Epithelial cell of prostate (primary cell): ENCODE results near the gene RNPS1.

Experiments
- DNase-seq: peaks from one replicate; pipeline ENCODE4 v3.0.0-alpha.2; 2011; ENCODE audit warnings: low read depth, low spot score
- H3K27ac ChIP-seq: fragments of 450-650 bp; 2 replicates; pipeline ENCODE4 v1.5.1; 2017; ENCODE audit warnings: mild to moderate bottlenecking

RNPS1 gene

DNA sequence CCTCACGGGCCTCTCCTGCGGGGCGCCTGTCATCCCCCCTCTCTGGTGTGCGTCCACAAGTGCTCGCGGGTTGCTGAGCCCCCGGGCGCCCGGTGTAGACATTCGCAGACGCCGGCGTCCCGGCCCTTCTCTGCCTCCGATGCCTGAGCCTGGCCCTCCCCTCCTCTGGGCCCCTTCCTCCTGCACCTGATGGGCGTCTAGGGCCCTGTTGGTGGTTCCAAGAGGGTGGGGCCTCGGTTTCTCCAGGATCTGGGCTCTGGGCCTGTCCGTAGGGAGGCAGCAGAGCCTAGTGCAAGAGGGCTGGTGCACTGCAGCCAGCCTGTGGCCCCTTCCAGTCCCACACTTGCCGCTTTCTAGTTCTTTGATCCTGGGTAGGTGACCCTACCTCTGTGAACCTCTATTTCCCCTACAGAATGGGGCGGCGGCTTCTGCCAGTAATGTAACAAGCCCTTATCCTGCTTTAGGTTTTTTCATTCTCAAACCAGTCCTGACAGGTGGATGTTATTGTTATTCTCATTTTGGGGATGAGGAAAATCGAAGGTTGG lies 43.9 kb downstream of the RNPS1 start:
- DNase-seq, result no peak
- H3K27ac ChIP-seq, result peak overlapping the region; percentile 73

DNA sequence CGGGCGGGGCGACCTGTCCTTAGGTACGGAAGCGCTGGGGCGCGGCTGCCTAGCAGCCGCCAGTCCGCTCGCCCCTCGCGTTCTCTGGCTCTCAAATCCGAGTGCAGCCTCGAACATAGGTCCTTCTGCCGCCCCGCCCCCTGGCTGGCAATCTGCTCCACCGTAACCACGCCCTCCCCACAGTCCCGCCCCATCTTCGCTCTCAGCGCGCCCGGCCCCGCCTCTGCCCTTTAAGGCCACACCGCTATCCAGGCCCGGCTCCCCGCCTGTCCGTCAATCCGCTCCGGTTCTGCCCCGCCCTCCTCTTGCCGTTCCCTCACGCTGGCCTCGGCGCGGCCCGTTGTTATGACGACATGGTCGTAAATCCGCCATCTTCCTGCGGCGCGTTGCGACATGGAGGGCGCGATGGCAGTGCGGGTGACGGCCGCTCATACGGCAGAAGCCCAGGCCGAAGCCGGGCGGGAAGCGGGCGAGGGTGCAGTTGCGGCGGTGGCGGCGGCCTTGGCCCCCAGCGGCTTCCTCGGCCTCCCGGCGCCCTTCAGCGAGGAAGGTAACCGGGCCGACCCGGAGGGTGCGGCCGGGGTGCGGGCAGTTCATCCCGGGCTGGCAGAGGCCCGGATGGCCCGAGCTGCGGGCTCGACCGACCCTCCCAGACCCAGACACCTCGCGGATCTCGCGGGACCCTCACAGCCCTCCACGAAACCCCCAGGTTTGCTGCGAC lies 44.5 kb downstream of the RNPS1 start, which contains the start of gene E4F1:
TSS of gene E4F1 (plus strand) at position 371 of the 721 bp plus-strand sequence. CDS start at position 394, 23 bp downstream.
- peak; percentile 97 for DNase-seq
- H3K27ac ChIP-seq, result peak within 1 kb of the TSS; percentile 73

DNA sequence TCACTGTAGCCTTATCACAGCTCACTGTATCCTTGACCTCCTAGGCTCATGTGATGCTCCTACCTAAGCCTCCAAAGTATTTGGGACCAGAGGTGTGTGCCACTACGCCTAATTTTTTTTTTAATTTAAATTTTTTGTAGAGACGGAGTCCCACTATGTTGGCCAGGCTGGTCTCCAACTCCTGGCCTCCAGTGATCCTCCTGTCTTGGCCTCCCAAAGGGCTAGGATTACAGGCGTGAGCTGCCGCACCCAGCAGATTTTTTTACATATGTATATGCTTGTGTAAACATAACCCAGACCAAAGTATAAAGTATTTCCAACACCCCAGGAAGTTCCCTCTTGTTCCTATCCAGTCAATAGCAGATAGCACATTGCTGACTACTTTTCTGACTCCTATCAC lies 51.6 kb downstream of the RNPS1 start:
- DNase-seq, result no peak
- H3K27ac ChIP-seq, result no peak overlapping the region

DNA sequence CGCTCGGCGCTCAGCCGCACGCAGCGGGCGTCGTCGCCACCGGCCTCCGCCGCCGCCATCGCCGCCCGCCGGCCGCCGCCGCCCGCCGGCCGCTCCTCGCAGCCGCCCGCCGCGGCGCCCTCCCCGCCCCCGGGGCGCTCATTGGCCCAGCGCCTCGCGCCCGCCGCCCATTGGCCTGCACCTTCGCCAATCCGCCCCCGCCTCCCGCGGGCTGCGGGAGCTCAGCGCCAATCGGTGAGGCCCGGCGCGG lies 53.3 kb downstream of the RNPS1 start, which contains the start of gene PGP:
TSS of gene PGP (minus strand) at position 122 of the 250 bp plus-strand sequence. CDS start at position 59, 63 bp downstream.
- no peak for DNase-seq
- peak within 1 kb of the TSS; percentile 82 for H3K27ac ChIP-seq

DNA sequence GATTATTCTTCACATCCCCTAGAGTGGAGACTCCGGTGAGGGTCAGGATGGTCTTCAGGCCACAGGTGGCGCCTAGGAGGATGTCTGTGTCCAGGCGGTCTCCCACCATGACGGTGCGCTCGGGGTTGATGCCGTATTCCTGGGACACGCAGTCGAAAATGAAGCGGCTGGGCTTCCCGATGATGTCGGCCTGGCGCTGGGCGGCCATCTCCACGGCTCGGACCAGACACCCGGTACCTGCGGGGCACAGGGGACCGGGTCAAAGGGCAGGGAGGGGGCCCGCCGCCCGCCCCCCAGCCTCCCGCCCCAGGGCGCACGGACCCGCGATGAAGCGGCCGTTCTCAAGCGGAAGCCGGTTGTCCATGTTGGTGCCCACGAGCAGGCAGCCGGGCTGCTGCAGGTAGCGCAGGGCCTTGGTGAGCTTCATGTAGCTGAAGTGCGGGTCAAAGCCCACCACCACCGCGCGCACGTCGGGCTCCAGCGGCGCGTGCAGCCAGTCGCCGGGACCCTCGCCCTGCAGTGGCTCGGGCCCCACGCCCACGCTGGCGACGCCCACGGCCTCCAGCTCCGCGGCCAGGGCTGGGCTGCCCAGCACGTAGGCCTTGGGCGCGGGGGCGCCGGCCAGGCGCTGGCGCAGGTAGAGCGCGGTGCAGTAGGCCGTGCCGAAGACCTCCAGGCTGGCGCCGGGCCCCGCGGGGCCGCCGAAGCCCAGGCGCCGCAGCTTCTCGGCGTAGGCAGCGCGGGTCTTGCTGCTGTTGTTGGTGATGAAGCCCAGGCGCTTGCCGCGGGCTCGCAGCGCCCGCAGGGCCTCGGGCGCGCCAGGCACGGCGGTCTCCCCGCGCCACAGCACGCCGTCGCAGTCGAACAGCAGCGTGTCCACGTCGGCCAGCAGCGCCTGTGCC lies 53.9 kb downstream of the RNPS1 start:
- no peak for DNase-seq
- peak overlapping the region; percentile 82 for H3K27ac ChIP-seq

DNA sequence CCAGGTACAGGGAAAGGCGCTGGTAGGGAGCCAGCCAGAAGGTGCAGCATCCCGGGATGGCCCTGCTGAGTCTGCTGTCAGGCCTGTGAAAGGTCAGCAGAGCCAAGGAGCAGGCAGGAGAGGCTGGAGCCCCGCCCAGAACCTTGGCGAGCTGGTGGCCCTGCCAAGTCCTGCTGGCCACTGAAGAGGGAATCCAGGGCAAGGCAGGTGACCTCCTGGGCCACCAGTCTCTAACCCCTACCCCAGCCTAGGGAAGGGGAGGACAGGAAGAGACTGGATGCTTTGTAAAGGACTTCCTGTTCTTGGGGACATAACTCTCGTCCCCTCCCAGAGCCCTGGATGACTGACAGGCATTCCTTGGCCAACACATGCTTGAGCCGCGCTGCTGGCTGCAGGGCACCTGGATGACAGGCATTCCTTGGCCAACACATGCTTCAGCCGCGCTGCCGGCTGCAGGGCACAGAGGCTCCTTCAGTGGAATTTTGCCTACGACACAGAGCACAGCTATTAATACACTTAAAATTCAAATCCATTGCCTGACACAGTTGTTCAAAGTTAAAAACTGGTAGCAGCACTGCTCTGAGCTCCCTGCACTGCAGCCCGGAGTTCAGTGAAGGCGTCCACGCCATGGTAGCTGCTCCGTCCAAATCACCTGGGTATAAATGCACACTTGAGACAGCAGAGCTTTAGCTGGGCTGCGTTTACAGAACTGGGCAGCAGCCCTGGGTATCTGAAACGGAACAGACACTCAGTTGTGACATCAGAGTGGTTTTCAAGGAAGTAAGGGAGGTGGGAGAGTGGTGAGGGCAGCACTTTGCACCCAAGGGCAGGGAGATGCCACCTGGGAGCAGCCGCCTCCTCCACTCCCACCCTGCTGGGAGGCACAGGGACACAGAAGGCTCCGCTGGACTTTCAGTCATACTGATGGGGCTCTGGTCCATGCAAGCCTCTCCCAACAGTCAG lies 55.3 kb downstream of the RNPS1 start:
- H3K27ac ChIP-seq, result peak overlapping the region; percentile 35
- no peak for DNase-seq

DNA sequence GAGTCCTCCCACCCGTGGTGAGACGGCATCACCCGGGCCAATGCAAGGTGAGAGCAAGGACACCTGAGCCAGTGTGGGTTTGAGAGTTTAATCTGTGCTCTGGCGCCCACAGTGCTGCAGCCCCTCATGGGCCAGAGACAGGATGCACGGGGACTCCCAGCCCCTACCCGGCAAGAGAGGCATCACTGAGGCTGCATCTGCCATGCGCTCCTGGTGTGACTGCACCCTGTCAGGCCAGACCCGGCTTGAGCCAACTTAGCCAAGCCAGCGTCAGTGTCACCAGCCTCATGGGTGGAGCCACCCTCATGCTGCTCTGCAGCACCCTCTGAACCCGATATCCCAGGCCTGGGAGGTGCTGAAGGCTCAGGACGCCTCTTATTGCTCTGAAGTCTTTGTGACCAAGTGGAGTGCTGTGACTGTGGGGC lies 56.0 kb downstream of the RNPS1 start:
- no peak for DNase-seq
- H3K27ac ChIP-seq, result peak overlapping the region; percentile 35

DNA sequence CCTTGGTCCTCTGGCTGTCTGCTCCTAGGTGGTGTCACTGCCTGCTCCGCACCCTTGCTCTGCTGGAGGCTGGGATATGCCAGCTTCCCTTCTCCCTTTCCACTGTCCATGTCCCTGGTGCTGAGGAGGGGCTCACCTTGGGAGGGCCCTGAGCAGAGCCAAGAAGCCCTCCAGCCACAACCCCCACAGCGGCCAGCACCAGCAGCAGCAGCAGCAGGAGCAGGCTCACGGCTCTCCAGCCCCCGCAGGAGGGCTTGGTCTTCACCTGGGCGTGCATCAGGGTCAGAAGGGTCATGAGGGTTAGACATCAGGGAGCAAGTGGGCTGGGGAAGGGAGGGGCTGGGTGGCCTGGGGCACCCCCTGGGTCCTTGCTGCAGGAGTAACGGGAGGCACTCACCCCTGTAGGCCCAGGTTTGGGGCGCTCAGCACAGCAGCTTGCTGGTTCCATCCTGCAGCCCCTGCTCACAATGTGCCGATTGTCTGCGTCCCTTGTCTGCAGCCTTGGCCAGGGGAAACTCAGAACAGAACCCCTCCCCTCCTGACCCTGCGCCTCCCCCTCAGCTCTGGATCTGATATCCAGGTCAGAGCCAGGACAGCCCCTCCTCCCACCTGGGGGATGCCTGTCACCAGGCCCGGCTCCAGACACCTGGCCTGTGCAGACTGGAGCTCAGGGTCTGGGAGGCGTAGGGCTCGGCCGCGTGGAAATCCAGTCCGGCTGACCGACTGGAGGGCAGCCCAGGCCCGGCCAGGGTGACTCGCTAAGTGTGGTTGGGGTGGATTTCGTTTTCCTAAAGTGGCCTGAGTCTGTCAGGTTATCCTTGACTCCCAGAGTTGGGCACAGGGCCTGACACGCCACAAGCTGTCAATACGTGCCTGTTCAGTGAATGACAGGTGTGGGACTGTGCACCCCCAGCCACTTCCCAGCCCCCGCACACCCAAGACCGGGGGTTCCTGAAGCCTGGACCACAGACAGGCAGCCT lies 57.2 kb downstream of the RNPS1 start, which contains the start of gene BRICD5:
TSS of gene BRICD5 (minus strand) at position 478 of the 980 bp plus-strand sequence. CDS start at position 448, 30 bp downstream.
- no peak for DNase-seq
- no peak within 1 kb of the TSS for H3K27ac ChIP-seq

DNA sequence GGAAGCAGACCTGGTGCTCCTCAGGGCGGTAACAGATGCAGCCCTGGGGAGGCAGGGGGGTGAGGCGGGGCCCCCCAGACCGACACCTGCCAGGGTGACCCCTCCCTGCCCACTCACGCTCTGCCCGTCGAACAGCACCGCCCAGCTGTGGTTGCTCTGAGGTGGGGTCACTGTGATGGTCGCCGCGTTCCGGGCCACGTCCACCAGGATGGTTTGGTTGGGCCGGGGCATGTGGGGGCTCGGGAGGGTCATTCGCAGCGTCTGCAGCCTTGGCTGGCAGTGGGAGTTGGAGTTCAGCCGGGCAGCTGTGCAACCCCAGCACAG lies 58.0 kb downstream of the RNPS1 start:
- no peak overlapping the region for H3K27ac ChIP-seq
- DNase-seq, result no peak

DNA sequence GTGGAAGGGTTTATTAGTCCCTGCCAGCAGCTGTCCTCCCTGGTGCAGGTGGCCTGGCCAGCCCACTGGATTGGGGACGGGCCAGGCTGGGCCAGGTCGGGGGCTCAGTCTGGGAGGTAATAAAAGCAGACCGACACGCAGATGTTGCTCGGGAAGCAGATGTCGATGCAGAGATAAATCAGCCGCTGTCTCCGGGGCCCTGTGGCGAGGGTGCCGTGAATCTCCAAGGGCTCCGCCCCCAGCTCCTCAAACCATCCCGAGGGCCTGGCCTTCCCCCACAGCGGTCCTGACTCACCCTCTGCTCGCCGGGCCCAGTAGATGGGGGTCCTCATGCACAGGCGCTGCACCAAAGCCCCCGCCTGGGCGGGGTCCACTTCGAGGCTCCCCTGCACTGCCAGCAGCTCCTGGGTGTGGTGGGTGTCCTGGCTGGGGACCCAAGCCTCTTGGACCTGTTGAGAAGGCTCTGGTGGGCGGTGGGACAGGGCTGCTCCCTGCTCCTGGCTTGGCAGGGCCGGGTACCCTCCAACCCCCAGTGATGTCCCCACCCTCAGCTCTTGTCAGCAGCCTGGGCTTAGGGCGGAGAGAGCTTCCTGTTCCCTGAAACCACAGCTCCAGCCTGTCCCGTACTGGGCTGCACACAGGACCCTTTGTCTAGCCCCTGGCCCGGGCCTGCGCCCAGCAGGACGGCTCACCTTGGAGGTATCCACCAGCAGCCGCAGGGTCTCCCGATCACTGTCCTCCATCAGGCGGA lies 58.5 kb downstream of the RNPS1 start:
- H3K27ac ChIP-seq, result no peak overlapping the region
- DNase-seq, result no peak

DNA sequence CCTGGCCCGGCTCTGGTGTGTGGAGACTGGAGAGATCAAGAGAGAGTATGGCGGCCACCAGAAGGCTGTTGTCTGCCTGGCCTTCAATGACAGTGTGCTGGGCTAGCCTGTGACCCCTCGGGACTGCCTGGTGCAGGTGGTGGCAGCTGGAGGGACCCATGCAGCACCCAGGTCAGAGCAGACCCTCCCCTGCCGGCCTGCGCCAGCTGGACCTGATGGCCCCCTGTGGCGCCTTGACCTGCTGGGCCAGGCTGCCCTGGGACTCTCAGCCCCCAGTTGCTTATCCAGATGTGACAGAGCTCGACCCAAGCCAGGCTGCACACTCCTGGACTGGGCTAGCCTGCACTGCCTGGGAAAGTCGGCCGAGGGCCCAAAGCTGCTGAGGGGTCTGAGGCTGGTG lies 59.2 kb downstream of the RNPS1 start:
- no peak for DNase-seq
- no peak overlapping the region for H3K27ac ChIP-seq

DNA sequence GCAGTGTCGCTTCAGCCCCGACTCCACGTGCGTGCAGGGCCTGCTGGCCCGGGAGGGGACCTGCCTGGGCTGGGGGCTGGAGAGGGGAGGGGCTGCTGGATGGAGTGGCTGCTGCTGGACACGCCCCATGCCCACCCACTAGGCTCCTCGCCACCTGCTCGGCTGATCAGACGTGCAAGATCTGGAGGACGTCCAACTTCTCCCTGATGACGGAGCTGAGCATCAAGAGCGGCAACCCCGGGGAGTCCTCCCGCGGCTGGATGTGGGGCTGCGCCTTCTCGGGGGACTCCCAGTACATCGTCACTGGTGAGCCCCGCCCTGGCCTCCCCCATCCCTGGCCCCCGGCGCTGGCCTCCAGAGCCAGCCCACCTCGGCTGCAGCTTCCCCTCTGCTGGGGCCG lies 59.6 kb downstream of the RNPS1 start:
- DNase-seq, result no peak
- H3K27ac ChIP-seq, result no peak overlapping the region

DNA sequence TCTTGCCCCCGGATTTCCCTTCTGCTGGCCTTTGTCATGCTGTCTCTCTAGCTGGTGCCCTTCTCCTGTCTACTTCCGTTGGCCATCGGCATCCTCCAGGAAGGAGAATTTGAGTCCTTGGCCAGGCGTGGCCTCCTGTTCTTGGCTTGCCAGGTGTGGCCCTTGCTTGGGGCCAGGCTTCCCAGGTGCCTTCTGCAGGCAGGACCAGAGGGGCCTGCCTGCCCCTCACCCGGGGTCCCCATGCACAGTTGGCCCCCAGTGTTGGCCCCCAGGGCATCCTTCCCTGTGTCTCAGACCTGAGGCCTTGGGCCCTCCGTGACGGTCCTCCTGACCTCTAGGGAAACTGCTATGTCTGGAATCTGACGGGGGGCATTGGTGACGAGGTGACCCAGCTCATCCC lies 60.1 kb downstream of the RNPS1 start:
- DNase-seq, result no peak
- no peak overlapping the region for H3K27ac ChIP-seq

DNA sequence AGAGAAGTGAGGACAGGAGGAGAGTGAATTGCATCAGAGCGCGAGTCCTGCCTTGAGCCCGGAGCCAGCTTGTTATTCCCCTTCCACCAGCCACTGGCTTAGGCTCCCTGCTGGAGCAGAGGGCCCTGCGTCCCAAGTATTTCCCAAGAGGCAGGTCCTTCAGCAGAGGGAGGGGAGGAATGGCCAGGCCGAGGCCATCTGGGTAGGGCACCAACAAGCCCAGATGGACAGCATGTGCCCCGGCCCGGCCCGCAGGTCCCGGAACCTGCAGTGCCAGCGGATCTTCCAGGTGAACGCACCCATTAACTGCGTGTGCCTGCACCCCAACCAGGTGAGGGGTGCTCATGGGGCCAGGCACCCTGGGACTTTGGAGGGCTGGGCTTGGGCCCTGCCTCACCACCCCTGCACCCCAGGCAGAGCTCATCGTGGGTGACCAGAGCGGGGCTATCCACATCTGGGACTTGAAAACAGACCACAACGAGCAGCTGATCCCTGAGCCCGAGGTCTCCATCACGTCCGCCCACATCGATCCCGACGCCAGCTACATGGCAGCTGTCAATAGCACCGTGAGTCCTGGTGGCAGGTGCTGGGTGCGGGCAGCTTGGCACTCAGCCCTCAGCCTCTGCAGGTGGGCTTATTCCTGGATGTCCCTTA lies 61.0 kb downstream of the RNPS1 start:
- H3K27ac ChIP-seq, result peak overlapping the region; percentile 74
- DNase-seq, result no peak

DNA sequence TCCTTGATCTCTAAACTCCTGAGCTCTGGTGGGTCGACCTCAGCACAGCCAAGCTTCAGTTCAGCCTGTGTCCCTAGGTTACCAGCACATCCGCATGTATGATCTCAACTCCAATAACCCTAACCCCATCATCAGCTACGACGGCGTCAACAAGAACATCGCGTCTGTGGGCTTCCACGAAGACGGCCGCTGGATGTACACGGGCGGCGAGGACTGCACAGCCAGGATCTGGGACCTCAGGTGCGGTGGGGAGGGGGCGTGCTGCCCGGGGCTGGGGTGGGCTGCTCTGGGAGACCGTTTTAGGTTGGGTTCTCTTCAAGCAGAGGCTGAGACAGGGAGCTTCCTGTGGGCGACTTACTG lies 61.5 kb downstream of the RNPS1 start:
- no peak for DNase-seq

DNA sequence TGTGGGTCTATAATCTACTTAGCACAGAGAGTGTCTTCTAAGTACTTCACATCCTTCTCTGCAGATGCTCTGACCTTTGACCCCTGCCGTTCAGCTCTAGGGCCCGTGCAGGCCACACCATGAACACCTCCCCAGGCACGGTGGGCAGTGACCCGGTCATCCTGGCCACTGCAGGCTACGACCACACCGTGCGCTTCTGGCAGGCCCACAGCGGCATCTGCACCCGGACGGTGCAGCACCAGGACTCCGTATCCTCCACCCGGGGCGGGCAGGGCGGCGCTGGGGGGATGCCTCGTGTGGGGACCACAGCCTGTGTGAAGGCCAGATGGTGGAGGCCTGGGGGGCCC lies 62.0 kb downstream of the RNPS1 start:
- no peak for DNase-seq
- peak overlapping the region; percentile 74 for H3K27ac ChIP-seq

More for the DNA sequence above, 61.5 kb downstream of the RNPS1 start:
- H3K27ac ChIP-seq, result peak overlapping the region; percentile 74

DNA sequence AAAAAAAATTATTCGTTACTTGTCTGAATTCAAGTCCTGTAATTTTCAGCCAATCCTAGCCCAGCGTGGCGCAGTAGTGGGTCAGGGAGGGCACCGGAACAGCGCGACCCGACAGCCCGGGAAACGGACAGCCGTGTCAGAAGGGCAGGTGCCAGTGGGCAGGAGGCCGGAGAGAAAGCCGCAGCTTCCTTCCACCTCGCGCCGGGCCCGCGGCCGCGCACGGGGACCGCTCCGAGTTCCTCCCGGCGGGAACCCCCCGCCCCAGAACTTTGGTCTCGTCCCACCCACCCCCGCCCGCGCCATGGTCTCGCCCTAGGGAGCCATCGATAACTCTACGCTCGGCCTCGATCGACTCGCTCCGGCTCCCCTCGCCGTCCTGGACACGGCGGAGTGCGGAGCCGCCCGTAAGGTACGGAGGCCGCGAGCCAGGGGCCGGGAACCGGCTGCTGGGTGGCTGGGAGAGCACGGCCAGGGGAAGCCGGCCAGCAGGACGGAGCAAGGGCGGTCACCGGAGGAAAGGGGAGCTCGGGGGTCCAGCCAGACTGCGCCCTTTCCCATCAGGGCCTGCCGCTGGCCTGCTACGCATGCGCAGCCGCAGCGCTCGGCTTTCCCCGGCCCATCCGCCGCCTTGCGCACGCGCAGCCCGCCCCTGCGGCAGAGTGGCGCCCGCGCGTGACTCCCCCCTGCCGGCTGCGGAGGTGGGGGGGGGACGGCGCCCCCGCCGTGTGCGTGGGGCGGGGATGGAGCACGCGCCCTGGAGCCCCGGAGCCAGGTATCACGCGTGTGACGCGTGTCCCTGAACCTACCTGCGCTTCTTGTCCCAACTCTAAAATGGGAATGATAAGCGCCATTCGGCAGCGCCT lies 62.6 kb downstream of the RNPS1 start, which contains the start of gene MLST8:
TSS of gene MLST8 (plus strand) at position 351 of the 863 bp plus-strand sequence. CDS start 632 bp downstream, outside the sequence.
- H3K27ac ChIP-seq, result peak within 1 kb of the TSS; percentile 74
- peak; percentile 27 for DNase-seq
